ENCODE measurements around the gene MGAT5B.

- TF ChIP-seq EGR1 (IDR thresholded peaks at IDR 0.05; ENCODE audit: borderline replicate concordance in 1 of 2, low read depth in 2 of 2, low read length in 2 of 2): no peak
- TF ChIP-seq TARDBP (IDR thresholded peaks at IDR 0.05; ENCODE audit: borderline replicate concordance): no peak
- no peak for TF ChIP-seq BHLHE40 (IDR thresholded peaks at IDR 0.05; ENCODE audit: borderline replicate concordance in 1 of 2, low read depth in 2 of 2, low read length in 1 of 2)
- TF ChIP-seq EP300 (IDR thresholded peaks at IDR 0.05; ENCODE audit: borderline replicate concordance in 1 of 2, control insufficient read depth in 1 of 2, low read depth in 2 of 2, low read length in 2 of 2): no peak
- TF ChIP-seq CTCF (IDR thresholded peaks at IDR 0.05 in 2 of 3, conservative IDR thresholded peaks at IDR 0.05 in 1 of 3; ENCODE audit: control insufficient read depth in 2 of 3, extremely low read depth in 1 of 3, insufficient read depth in 1 of 3, low read depth in 3 of 3, low read length in 3 of 3): no peak
- TF ChIP-seq BRCA1 (IDR thresholded peaks at IDR 0.05; ENCODE audit: low read depth, low read length): no peak
- no peak for TF ChIP-seq EZH2 (IDR thresholded peaks at IDR 0.05; ENCODE audit: borderline replicate concordance, control insufficient read depth, low read depth, low read length)
- TF ChIP-seq SREBF1 (IDR thresholded peaks at IDR 0.05; ENCODE audit: low read length): no peak
- no peak for TF ChIP-seq E4F1 (IDR thresholded peaks at IDR 0.05; ENCODE audit: borderline replicate concordance, partially characterized antibody)
Measured at GRCh38 chr17:76889323-76889722, 21.1 kb downstream of the MGAT5B start.
